Osteocyte (in vitro differentiated cells): Measurements from ENCODE around the gene MANEAL. TPM values are rescaled to one million over a fixed set of nuclear protein-coding genes. Genes with fewer than 3 reads are reported as not detected.

Source experiments
- DNase-seq: peaks from one replicate; pipeline ENCODE4 v3.0.0; 2021; ENCODE audit warnings: mixed read lengths; ENCODE audit not compliant: unreplicated experiment; ENCODE audit errors: extremely low spot score
- H3K27ac Mint-ChIP-seq: one replicate; pipeline ENCODE4 v1.8.0; 2021; ENCODE audit warnings: mild to moderate bottlenecking, mixed read lengths; ENCODE audit not compliant: unreplicated experiment
- H3K27me3 Mint-ChIP-seq: one replicate; pipeline ENCODE4 v1.8.0; 2021; ENCODE audit warnings: mixed read lengths; ENCODE audit not compliant: unreplicated experiment
- H3K36me3 Mint-ChIP-seq: one replicate; pipeline ENCODE4 v1.8.0; 2021; ENCODE audit warnings: mixed read lengths; ENCODE audit not compliant: unreplicated experiment
- H3K4me1 Mint-ChIP-seq: one replicate; pipeline ENCODE4 v1.8.0; 2021; ENCODE audit warnings: mixed read lengths; ENCODE audit not compliant: unreplicated experiment
- H3K4me3 Mint-ChIP-seq: one replicate; pipeline ENCODE4 v1.8.0; 2021; ENCODE audit warnings: mild to moderate bottlenecking, moderate library complexity, mixed read lengths; ENCODE audit not compliant: unreplicated experiment
- H3K9me3 Mint-ChIP-seq: one replicate; pipeline ENCODE4 v1.8.0; 2021; ENCODE audit warnings: mixed read lengths; ENCODE audit not compliant: unreplicated experiment
- CTCF ChIP-seq: fragments of 200-600 bp; sonication (generic); IDR thresholded peaks from 2 replicates; pipeline ENCODE4 v1.5.0; 2021; ENCODE audit warnings: antibody characterized with exemption, mild to moderate bottlenecking, moderate library complexity
- long read RNA-seq: library from polyadenylated mRNA; unstranded; transcript quantifications from one replicate; pipeline ENCODE4 v2.0.0, GENCODE V29; 2021
- total RNA-seq: library from RNA; stranded (reverse); gene quantifications from 2 replicates; pipeline ENCODE4 v1.2.1, GENCODE V29; 2021

Gene MANEAL
- total RNA-seq, result 5.2 TPM in 2 replicates
- long read RNA-seq, partial matches to known transcripts, result 2 of 2 reads
- long read RNA-seq, other reads (novel, unspliced or antisense), result 0 of 2 reads

GRCh38 chr1:37793773-37794371, at the start of gene MANEAL:
Gene MANEAL, plus strand, starts transcription at chr1:37793847. Its CDS starts 336 bp downstream, at chr1:37794183.
- DNase-seq, result peak; percentile 87
- Mint-ChIP-seq H3K4me3 (peak within 1 kb of the TSS; percentile 68), H3K27me3 (peaks cover 23% of the 10 kb centered on the region), H3K27ac (no peak within 1 kb of the TSS), H3K4me1 (peaks cover 9% of the 10 kb centered on the region), H3K9me3 (no peaks in the 10 kb centered on the region), H3K36me3 (no peaks in the 10 kb centered on the region)
- TF ChIP-seq CTCF, result no peak

- Mint-ChIP-seq H3K36me3 (no peaks in the 10 kb centered on the region), H3K9me3 (peaks cover 4% of the 10 kb centered on the region), H3K4me3 (no peak overlapping the region), H3K27me3 (peaks cover 29% of the 10 kb centered on the region), H3K4me1 (no peaks in the 10 kb centered on the region), H3K27ac (no peak overlapping the region)
- TF ChIP-seq CTCF, result no peak
- no peak for DNase-seq
These were observed 46.8 kb upstream of the MANEAL start for GRCh38 chr1:37746806-37747205.

- peaks cover 4% of the 10 kb centered on the region for H3K9me3 Mint-ChIP-seq
- no peaks in the 10 kb centered on the region for H3K36me3 Mint-ChIP-seq
- H3K27ac Mint-ChIP-seq, result no peak overlapping the region
- TF ChIP-seq CTCF, result no peak
- no peak overlapping the region for H3K4me3 Mint-ChIP-seq
- peaks cover 34% of the 10 kb centered on the region for H3K27me3 Mint-ChIP-seq
- DNase-seq, result no peak
- peaks cover 4% of the 10 kb centered on the region for H3K4me1 Mint-ChIP-seq
These were observed 45.1 kb upstream of the MANEAL start for GRCh38 chr1:37748565-37748964.

GRCh38 chr1:37752213-37752582, 41.4 kb upstream of the MANEAL start:
- Mint-ChIP-seq H3K9me3 (no peaks in the 10 kb centered on the region), H3K27me3 (peaks cover 46% of the 10 kb centered on the region), H3K4me3 (peak overlapping the region; percentile 57), H3K27ac (no peak overlapping the region), H3K4me1 (peaks cover 4% of the 10 kb centered on the region), H3K36me3 (no peaks in the 10 kb centered on the region)
- DNase-seq, result no peak
- TF ChIP-seq CTCF, result no peak

- peaks cover 46% of the 10 kb centered on the region for H3K27me3 Mint-ChIP-seq
- no peaks in the 10 kb centered on the region for H3K36me3 Mint-ChIP-seq
- peak overlapping the region; percentile 57 for H3K4me3 Mint-ChIP-seq
- no peak overlapping the region for H3K27ac Mint-ChIP-seq
- no peak for TF ChIP-seq CTCF
- DNase-seq, result no peak
- H3K9me3 Mint-ChIP-seq, result no peaks in the 10 kb centered on the region
- H3K4me1 Mint-ChIP-seq, result peaks cover 4% of the 10 kb centered on the region
These were observed 40.8 kb upstream of the MANEAL start for GRCh38 chr1:37752583-37753471.
